Stimulated activated CD8-positive, alpha-beta memory T cell treated with anti-CD3 and anti-CD28 coated beads, Interleukin-4, amount 100 ng/mL, for 1 hour (primary cell): ENCODE data around the gene PGAP3.

Source experiments
- DNase-seq, 2 donors: peaks; one replicate each; pipeline ENCODE4 v3.0.0-alpha.2; 2020; ENCODE audit warnings: low read depth in 2 of 2, low spot score in 1 of 2

Gene PGAP3

DNA sequence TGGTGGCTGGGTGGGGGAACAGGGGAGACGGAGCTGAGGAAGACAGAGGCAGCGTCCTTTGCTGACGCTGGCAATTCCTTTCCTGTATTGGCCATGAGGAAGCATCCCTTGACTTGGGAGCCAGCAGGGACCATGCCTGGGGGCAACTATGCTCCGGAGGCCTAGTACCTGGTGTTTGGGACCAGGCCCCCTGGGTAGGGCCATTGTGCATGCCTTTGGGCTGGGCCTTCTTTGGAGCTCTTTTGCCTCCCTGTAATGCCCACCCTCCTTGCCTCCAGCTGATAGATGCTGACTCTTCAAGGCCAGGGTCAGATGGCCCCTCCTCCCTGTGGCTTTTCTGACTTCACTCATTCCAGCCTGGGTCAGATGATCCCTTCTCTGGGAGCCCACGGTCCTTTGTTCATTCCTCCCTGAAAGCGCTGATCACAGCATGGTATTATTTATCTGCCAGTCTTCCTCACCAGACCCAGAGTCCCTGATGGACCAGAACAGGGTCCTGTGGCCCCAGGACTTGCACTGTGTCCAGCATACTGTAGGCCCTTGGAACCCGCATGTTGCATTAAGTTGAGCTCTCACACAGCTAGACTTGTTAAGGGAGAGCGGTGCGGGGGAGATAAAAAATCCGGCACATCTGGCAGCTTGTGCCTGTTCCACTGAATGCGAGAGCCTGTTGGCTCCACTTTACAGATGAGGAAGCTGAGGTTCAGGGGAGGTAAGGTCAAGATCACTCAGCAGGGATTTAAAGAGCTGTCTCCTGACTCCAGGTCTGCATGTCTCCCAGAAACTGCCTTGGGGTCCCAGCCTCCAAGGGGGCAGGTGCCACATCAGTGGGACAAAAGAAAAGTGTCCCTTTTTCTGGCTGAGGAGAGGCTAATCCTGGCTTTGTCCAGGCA is 48.0 kb downstream of the PGAP3 start:
- no peak for DNase-seq

GRCh38 chr17:39639043-39639442 is 48.8 kb downstream of the PGAP3 start:
- DNase-seq, result no peak

GRCh38 chr17:39638317-39638716 is 49.5 kb downstream of the PGAP3 start:
- no peak for DNase-seq

DNA sequence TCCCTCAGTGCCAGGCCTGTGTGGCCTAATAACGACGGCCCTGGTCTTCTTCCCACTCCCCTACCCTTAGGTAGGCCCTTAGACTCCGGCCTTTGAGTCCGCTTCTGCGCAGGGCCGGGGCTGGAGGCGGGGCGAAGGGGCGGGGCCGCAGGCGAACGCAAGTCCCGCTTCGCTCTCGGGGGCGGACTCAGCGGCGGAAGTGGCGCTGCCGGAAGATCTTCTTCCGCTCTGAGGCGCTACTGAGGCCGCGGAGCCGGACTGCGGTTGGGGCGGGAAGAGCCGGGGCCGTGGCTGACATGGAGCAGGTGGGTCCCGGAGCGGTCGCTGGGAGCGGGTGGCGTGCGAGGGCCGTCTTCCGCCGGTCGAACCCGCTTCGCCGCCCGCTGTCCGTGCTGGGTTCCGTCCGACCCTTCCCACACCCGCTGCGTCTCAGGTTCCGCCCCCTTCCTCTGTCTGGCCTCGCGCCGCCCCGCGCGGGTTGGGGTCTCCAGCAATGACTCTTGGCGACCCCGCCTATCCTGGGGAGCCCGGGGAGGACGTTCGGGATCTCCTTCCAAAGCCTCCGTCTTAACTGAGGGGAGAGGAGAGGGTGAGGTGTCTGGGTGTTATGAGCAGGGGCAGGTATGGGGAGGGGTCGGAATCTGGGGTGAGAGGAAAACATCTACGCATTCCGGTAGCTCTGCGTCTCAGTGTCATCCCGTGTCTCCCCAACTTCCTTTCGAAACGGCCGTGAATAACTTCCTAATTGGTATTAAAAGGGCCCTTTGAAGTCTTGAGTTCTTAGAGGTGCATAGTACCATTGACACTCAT is 50.7 kb downstream of the PGAP3 start, which contains the start of gene STARD3:
STARD3 (plus strand) TSS at position 218 of the 810 bp plus-strand sequence. CDS start 16,388 bp downstream, outside the sequence.
- DNase-seq, result peak; percentile 78 to 80

DNA sequence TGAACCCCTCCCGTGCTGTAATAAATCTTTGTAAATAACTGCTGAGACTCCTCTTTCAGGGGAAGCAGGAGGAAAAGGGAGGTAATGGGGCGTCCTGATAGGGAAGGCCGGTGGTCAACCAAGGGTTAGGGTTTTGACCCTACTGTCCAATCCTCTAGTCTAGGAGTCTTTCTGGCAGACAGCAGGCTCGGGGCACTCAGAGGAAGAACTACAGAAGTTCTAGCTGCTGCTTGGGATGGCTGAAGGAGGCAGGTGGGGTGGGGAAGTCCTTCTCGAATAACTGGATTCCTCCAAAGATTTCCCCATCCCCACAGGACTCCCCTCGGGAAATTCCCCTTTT is 51.3 kb downstream of the PGAP3 start:
- no peak for DNase-seq

GRCh38 chr17:39635614-39636176 is 52.2 kb downstream of the PGAP3 start:
- no peak for DNase-seq

- DNase-seq, result no peak
Observed at GRCh38 chr17:39634384-39634871, 53.4 kb downstream of the PGAP3 start.

DNA sequence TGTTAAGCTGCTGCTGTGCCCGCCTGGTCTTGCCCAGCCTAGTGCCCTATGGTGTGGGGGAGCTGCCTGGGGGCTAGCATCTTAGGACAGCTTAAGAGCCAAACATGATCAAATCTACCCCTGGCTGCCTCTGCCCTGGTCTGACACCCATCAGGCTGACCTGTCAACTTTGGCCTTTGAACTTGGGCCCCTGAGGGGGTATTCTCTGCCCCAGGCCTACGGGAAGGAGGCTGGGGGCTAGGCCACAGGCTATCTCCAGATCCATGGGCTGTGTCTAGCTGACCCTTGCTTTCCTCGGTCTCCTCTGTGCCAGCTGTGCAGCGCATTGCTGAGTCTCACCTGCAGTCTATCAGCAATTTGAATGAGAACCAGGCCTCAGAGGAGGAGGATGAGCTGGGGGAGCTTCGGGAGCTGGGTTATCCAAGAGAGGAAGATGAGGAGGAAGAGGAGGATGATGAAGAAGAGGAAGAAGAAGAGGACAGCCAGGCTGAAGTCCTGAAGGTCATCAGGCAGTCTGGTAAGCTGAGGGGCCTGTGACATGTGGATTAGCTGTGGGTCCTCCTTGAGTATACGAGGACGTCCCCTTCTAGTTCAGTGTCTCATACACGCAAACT is 54.2 kb downstream of the PGAP3 start:
- no peak for DNase-seq

DNA sequence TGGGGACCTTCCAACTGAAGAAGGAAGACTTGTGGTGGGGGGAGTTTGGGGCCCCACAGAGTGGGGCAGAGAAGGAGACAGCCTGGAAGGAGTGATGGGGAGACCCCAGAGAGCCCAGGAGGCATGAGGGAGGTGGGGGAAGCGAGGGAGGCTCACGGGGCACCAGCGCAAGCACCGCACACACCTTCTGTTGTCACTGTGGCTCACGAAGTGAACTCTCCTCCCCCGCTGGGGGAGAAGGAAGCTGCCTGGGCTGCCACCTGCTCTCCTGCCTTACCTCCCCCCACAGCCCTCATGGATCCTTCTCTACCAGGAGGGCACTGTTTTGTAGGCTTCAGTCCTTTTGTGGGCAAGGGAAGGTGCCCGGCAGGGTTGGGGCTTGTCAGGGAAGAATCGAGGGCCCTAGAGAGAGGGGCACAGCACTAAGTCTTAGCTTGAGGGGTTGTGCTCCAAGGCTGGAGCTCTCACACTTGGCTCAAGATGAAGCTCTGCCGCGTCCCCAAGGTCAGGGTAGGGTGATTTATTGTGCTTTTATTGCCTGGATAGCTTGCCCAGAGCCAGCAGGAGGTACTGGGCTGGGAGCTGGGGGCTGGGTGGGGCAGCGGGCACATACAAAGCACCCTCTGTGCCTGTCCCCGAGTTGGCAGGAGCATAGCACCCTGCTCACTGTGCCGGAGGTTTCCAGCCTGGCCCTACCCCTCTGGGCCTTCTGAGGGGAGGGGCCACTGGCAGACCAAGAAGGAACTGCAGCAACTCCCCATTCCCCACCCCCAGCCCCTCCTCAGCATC is 55.5 kb downstream of the PGAP3 start:
- no peak for DNase-seq

DNA sequence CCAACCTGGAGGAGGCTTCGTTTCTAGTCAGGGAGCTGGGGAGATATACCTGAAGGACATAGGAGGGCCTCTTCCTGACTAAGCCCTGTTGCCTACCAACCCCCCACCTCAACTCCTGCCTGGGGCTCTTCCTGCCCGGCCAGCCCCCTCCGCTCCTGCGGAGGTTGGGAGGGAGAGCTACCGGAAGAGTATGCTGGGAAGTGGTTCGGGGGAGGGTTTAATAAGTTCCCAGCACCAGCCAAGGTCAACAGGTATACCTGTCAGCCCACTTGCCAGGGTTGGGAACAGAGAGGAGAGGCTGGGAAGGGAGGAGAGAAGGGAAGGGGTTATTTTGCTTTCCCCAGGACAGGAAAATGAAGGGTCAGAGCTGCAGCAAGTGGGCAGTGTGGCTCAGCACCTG is 56.5 kb downstream of the PGAP3 start:
- no peak for DNase-seq

- no peak for DNase-seq
Observed at GRCh38 chr17:39629898-39630297, 58.0 kb downstream of the PGAP3 start.

DNA sequence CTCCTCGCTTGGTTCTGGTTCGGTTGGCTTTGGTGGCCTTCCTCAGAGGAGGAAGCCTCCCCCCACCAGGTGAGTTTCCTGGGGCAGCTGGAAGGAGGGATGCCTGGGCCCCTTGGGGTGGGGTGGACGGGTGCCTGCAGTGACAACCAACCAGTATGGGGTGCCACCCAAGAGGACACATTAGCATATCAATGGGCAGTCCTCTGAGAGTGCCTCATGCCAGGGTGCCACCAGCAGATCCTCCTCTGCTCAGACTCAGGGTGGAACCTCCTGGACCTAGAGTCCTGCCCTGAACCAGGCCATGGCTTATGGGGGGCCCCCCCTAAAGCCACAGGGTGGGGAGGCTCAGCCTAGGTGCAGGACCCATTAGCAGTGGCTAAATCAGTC is 58.4 kb downstream of the PGAP3 start:
- no peak for DNase-seq

- DNase-seq, result no peak
Observed at GRCh38 chr17:39628655-39629493, 59.0 kb downstream of the PGAP3 start.

GRCh38 chr17:39627712-39628516 is 59.9 kb downstream of the PGAP3 start:
- no peak for DNase-seq

GRCh38 chr17:39627047-39627711 is 60.7 kb downstream of the PGAP3 start:
- no peak for DNase-seq

- DNase-seq, result no peak
Observed at GRCh38 chr17:39626171-39627046, 61.4 kb downstream of the PGAP3 start, which contains the start of gene PPP1R1B. PPP1R1B (plus strand) TSS chr17:39626952; CDS start chr17:39627393, 441 bp downstream.

DNA sequence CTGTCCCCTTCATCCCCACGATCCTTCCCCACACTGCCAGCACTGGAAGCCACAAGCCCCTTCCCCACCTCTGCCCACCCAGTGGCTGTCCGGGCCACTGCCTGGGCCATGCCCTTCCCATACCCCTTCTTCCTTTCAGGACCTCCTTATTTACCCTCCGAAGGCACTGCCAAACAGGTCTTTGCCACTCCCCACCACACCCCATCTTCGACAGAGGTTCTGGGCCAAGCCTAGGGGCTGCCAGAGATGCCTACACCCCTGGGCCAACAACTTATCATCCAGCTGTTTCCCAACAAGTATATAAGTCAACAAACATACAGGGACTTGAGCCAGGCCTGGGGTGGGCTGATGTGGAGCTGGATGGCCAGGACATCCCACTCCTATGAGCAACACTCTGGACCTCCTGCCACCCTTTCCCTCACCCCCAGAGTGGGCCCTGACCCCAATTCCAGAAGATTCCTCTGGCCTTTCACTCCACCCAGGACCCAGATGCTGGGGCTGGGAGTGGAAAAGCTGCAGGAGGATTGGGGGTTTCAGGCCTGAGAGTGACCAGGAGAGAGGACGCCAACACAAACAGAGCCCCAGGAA is 62.6 kb downstream of the PGAP3 start:
- no peak for DNase-seq
